ENCODE measurements around the gene CHST9. TPM values are rescaled to one million over a fixed set of nuclear protein-coding genes. Genes with fewer than 3 reads are reported as not detected.

The CHST9 gene
- total and polyA plus RNA-seq, 2 of the 13 experiments (the other 11 are each of a cell fraction or from before 2014, with no cell fraction given), result 3.2 to 9.6 TPM

DNA sequence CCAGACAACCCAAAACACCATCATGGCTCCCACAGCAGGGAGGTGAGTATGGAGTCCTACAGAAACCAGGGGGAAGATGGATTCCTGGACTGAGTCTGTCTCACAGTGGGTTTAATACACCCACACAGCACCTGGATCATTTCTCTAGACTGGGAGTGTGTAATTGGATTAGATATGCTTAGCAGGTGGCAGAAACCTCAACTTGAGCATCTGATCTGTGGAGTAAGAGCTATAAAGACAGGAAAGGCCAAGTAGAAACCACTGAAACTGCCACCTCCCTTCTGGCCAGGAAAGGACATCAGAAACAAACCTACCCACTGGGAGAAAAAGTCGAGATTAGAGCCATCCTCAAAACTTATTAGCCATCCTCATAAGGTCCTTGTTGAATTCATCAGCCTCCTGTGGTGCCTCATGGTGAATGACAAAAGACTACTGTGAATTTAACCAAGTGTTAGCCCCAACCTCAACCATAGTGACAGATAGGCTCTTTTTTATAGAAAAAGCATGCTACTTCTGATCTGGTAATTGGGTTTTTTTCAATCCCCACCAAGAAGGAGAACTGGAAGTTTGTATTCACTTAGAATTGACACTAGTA is 28.1 kb upstream of the CHST9 start (continued):
- TF ChIP-seq SMARCC2 (IDR thresholded peaks at IDR 0.05) (no peak), ZNF724P (CRISPR knock-in tag; IDR thresholded peaks at IDR 0.05; ENCODE audit: borderline replicate concordance) (no peak)
- TF ChIP-seq, protein P1, sequence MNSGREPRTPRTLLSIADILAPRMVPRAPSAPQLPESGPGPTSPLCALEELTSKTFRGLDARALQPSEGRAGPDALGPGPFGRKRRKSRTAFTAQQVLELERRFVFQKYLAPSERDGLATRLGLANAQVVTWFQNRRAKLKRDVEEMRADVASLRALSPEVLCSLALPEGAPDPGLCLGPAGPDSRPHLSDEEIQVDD (CRISPR knock-in tag; IDR thresholded peaks at IDR 0.05; ENCODE audit: borderline replicate concordance), result no peak
- TF ChIP-seq, protein P2, sequence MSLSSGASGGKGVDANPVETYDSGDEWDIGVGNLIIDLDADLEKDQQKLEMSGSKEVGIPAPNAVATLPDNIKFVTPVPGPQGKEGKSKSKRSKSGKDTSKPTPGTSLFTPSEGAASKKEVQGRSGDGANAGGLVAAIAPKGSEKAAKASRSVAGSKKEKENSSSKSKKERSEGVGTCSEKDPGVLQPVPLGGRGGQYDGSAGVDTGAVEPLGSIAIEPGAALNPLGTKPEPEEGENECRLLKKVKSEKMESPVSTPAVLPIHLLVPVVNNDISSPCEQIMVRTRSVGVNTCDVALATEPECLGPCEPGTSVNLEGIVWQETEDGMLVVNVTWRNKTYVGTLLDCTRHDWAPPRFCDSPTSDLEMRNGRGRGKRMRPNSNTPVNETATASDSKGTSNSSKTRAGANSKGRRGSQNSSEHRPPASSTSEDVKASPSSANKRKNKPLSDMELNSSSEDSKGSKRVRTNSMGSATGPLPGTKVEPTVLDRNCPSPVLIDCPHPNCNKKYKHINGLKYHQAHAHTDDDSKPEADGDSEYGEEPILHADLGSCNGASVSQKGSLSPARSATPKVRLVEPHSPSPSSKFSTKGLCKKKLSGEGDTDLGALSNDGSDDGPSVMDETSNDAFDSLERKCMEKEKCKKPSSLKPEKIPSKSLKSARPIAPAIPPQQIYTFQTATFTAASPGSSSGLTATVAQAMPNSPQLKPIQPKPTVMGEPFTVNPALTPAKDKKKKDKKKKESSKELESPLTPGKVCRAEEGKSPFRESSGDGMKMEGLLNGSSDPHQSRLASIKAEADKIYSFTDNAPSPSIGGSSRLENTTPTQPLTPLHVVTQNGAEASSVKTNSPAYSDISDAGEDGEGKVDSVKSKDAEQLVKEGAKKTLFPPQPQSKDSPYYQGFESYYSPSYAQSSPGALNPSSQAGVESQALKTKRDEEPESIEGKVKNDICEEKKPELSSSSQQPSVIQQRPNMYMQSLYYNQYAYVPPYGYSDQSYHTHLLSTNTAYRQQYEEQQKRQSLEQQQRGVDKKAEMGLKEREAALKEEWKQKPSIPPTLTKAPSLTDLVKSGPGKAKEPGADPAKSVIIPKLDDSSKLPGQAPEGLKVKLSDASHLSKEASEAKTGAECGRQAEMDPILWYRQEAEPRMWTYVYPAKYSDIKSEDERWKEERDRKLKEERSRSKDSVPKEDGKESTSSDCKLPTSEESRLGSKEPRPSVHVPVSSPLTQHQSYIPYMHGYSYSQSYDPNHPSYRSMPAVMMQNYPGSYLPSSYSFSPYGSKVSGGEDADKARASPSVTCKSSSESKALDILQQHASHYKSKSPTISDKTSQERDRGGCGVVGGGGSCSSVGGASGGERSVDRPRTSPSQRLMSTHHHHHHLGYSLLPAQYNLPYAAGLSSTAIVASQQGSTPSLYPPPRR (CRISPR knock-in tag; IDR thresholded peaks at IDR 0.05; ENCODE audit: borderline replicate concordance), result no peak

DNA sequence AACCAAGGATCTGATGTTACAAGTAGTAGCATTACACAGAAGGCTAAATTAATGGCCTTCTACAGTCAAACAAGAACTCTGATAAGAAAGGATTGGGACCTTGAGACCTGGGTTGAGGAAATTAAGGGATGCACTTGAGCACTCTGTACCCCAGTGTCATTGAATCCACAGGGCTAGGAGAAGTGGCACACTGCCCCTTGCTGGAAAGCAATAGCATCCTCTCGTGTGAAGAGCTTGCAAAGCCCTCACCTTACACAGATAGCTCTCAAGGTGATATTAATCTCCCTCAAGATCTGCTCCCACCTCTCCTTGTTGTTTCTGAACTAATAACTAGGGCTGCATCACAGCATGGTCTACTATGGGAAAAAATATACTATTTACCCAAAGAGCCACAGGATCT is 26.5 kb upstream of the CHST9 start:
- Histone ChIP-seq H3K4me2 (ENCODE audit: low read depth, low read length) (no peak overlapping the region), H3K79me2 (ENCODE audit: insufficient read depth, low read length) (no peaks in the 10 kb centered on the region), H3K27me3 (ENCODE audit: control insufficient read depth in 1 of 2, insufficient read depth in 2 of 2, low read length in 2 of 2) (no peaks in the 10 kb centered on the region; a peak in 1 of 5 replicates), H3K27ac (ENCODE audit: extremely low read length, insufficient read depth, low read length) (no peak overlapping the region), H3K4me3 (replicated peaks in 1 of 3; ENCODE audit: insufficient read depth in 1 of 3, low read depth in 2 of 3, low read length in 3 of 3) (no peak overlapping the region), H3K36me3 (replicated peaks in 1 of 2; ENCODE audit: control insufficient read depth in 1 of 2, insufficient read depth in 2 of 2, low read length in 2 of 2) (no peaks in the 10 kb centered on the region), H2AFZ (ENCODE audit: low read length) (no peak overlapping the region), H3K9me3 (ENCODE audit: low read length) (no peaks in the 10 kb centered on the region), H4K20me1 (ENCODE audit: insufficient read depth, low read length) (no peaks in the 10 kb centered on the region), H3K4me1 (ENCODE audit: insufficient read depth, low read length) (no peaks in the 10 kb centered on the region), H3K9ac (ENCODE audit: insufficient read depth, low read depth, low read length) (no peak overlapping the region)
- peak; percentile 12; the same call in 1 of the 2 replicates for TF ChIP-seq STAG1 (CRISPR knock-in tag; IDR thresholded peaks at IDR 0.05)
- TF ChIP-seq, protein P3, sequence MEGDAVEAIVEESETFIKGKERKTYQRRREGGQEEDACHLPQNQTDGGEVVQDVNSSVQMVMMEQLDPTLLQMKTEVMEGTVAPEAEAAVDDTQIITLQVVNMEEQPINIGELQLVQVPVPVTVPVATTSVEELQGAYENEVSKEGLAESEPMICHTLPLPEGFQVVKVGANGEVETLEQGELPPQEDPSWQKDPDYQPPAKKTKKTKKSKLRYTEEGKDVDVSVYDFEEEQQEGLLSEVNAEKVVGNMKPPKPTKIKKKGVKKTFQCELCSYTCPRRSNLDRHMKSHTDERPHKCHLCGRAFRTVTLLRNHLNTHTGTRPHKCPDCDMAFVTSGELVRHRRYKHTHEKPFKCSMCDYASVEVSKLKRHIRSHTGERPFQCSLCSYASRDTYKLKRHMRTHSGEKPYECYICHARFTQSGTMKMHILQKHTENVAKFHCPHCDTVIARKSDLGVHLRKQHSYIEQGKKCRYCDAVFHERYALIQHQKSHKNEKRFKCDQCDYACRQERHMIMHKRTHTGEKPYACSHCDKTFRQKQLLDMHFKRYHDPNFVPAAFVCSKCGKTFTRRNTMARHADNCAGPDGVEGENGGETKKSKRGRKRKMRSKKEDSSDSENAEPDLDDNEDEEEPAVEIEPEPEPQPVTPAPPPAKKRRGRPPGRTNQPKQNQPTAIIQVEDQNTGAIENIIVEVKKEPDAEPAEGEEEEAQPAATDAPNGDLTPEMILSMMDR (CRISPR knock-in tag; IDR thresholded peaks at IDR 0.05), result peak; percentile 13; the same call in 1 of the 2 replicates
- TF ChIP-seq, protein P4, sequence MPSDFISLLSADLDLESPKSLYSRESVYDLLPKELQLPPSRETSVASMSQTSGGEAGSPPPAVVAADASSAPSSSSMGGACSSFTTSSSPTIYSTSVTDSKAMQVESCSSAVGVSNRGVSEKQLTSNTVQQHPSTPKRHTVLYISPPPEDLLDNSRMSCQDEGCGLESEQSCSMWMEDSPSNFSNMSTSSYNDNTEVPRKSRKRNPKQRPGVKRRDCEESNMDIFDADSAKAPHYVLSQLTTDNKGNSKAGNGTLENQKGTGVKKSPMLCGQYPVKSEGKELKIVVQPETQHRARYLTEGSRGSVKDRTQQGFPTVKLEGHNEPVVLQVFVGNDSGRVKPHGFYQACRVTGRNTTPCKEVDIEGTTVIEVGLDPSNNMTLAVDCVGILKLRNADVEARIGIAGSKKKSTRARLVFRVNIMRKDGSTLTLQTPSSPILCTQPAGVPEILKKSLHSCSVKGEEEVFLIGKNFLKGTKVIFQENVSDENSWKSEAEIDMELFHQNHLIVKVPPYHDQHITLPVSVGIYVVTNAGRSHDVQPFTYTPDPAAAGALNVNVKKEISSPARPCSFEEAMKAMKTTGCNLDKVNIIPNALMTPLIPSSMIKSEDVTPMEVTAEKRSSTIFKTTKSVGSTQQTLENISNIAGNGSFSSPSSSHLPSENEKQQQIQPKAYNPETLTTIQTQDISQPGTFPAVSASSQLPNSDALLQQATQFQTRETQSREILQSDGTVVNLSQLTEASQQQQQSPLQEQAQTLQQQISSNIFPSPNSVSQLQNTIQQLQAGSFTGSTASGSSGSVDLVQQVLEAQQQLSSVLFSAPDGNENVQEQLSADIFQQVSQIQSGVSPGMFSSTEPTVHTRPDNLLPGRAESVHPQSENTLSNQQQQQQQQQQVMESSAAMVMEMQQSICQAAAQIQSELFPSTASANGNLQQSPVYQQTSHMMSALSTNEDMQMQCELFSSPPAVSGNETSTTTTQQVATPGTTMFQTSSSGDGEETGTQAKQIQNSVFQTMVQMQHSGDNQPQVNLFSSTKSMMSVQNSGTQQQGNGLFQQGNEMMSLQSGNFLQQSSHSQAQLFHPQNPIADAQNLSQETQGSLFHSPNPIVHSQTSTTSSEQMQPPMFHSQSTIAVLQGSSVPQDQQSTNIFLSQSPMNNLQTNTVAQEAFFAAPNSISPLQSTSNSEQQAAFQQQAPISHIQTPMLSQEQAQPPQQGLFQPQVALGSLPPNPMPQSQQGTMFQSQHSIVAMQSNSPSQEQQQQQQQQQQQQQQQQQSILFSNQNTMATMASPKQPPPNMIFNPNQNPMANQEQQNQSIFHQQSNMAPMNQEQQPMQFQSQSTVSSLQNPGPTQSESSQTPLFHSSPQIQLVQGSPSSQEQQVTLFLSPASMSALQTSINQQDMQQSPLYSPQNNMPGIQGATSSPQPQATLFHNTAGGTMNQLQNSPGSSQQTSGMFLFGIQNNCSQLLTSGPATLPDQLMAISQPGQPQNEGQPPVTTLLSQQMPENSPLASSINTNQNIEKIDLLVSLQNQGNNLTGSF (CRISPR knock-in tag; IDR thresholded peaks at IDR 0.05), result no peak
- in situ Hi-C loops (cut with HindIII; ENCODE audit: extremely low pct_ligation_motif_present, low pct_unique_long_range_greater_than_20kb), result no loop called here
- ATAC-seq (no peak), FAIRE-seq (no peak), DNase-seq (ENCODE audit: low spot score) (no peak)
- BruUV-seq (replicated peaks), result no TSS peak
- POLR2A ChIA-PET, result no interaction called here
- intact Hi-C loops (cut with micrococcal nuclease; ENCODE audit: unreplicated experiment), result no loop called here
- CTCF ChIA-PET (ENCODE audit: low intra/inter-chr PET ratio, low total read pairs), result no interaction called here
- WGBS (ENCODE audit: low lambda C conversion rate), result no CpG with 5 or more reads among the region's 1 CpG
